ENCODE measurements around the gene HNRNPUL1. TPM values are rescaled to one million over a fixed set of nuclear protein-coding genes. Genes with fewer than 3 reads are reported as not detected.

Gene HNRNPUL1
- total and polyA plus RNA-seq, 9 of the 15 experiments (the other 6 are each of a cell fraction or from before 2014, with no cell fraction given) = 7.3 to 211 (median 85.0) TPM

DNA sequence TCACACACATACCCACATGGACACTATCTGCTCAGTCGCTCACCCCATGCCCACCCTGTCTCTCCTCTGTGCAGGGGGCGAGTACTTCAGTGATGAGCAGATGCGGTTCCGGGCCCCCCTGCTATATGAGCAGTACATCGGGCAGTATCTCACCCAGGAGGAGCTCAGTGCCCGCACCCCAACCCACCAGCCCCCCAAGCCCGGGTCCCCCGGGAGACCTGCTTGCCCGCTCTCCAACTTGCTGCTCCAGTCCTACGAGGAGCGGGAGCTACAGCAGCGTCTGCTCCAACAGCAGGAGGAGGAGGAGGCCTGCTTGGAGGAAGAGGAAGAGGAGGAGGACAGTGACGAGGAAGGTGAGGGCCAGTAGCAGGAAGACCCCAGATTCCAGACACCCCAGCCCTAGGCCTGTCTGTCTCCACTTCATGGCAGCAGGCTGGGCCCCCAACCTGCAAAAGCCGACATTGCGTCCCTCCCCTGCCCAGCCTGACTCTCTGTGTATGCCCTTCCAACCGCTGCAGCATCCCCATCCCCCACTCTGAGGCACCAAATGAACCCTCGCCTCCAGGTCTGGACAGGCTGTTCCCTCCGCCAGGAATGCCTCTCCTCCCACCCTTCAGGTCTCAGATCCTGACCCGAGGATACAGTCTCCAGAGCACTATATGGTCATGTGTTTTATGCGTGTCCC lies 55.5 kb downstream of the HNRNPUL1 start:
- H3K27me3 ChIP-seq (ENCODE audit: control insufficient read depth in 2 of 2, insufficient read depth in 2 of 2, low read length in 2 of 2) = no peaks in the 10 kb centered on the region
- no peak overlapping the region for H2AFZ ChIP-seq (ENCODE audit: low read depth, low read length)
- peaks cover 33 to 43% of the 10 kb centered on the region in 2 experiments for H3K4me1 ChIP-seq (replicated peaks in 1 of 2; ENCODE audit: control insufficient read depth in 2 of 2, insufficient read depth in 2 of 2, low read length in 2 of 2)
- POLR2A ChIA-PET = interaction anchor here (0.7 to 1.0 kb wide), 2 partner anchors 9 to 15 kb away, joined by 3 read pairs; partner anchors contain the start of gene CCDC97
- no TSS peak for BruUV-seq (replicated peaks)
- in situ Hi-C loops (cut with MboI) (loop anchor here (25.0 kb wide), 1 partner anchor 243 kb away; no protein-coding TSS in a partner anchor), intact Hi-C loops (cut with micrococcal nuclease) (loop anchor here (5.0 to 10.0 kb wide), 2 partner anchors 118 to 245 kb away; partner anchors contain the start of gene DMAC2)
- no peaks in the 10 kb centered on the region; the same call in 1 of the 2 replicates for H3K9me3 ChIP-seq (replicated peaks; ENCODE audit: control insufficient read depth, insufficient read depth, low read depth, low read length)
- no peak overlapping the region for H3K4me3 ChIP-seq
- ATAC-seq = no peak
- WGBS (ENCODE audit: insufficient coverage, low coverage, missing lambda C conversion rate) = 89% methylated on average over 18 of the region's 20 CpGs
- peaks cover 81% of the 10 kb centered on the region for H3K36me3 ChIP-seq (ENCODE audit: control insufficient read depth, insufficient read depth, low read length)
- CTCF ChIA-PET (ENCODE audit: low intra/inter-chr PET ratio) = interaction anchor here (0.6 kb wide), 1 partner anchor 546 kb away, joined by 3 read pairs; no protein-coding TSS in a partner anchor
- H3K27ac ChIP-seq (ENCODE audit: extremely low read depth, low read depth, low read length) = no peak overlapping the region
- peak overlapping the region in 1 of 2 experiments; percentile 59; a peak in 2 of 4 replicates for H3K9ac ChIP-seq (ENCODE audit: insufficient read depth in 1 of 2, low read depth in 2 of 2, low read length in 2 of 2)
- peaks cover 24% of the 10 kb centered on the region; the same call in 2 of the 3 replicates for H3K79me2 ChIP-seq (ENCODE audit: control insufficient read depth, insufficient read depth, low read length)
- no peak for FAIRE-seq
- H3K4me2 ChIP-seq (ENCODE audit: insufficient read depth, low read length) = no peak overlapping the region
- H4K20me1 ChIP-seq (replicated peaks; ENCODE audit: control insufficient read depth, insufficient read depth, low read length) = peaks cover 6% of the 10 kb centered on the region; the same call in 1 of the 2 replicates
- H3K9me1 ChIP-seq (ENCODE audit: control insufficient read depth, insufficient read depth, low read length) = peaks cover 5% of the 10 kb centered on the region
- no peak for DNase-seq (ENCODE audit: extremely low read depth in 1 of 4, low spot score in 3 of 4)
- TF ChIP-seq SIRT6 (IDR thresholded peaks at IDR 0.05; ENCODE audit: low read depth, low read length) = peak; percentile 11
- 0 out of 2 replicates have a peak, but pooled peaks have one; percentile 19 for TF ChIP-seq POLR2A (conservative IDR thresholded peaks at IDR 0.05)
- no peak for TF ChIP-seq GATAD2B (IDR thresholded peaks at IDR 0.05; ENCODE audit: borderline replicate concordance)
- TF ChIP-seq SUPT5H (IDR thresholded peaks at IDR 0.05) = 0 out of 2 replicates have a peak, but pooled peaks have one; percentile 43
- TF ChIP-seq GTF2F1 (IDR thresholded peaks at IDR 0.05; ENCODE audit: low read depth, low read length) = no peak
- TF ChIP-seq ZNF785 (CRISPR knock-in tag; IDR thresholded peaks at IDR 0.05) = no peak
- TF ChIP-seq, protein P1, sequence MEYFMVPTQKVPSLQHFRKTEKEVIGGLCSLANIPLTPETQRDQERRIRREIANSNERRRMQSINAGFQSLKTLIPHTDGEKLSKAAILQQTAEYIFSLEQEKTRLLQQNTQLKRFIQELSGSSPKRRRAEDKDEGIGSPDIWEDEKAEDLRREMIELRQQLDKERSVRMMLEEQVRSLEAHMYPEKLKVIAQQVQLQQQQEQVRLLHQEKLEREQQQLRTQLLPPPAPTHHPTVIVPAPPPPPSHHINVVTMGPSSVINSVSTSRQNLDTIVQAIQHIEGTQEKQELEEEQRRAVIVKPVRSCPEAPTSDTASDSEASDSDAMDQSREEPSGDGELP (CRISPR knock-in tag; IDR thresholded peaks at IDR 0.05; ENCODE audit: borderline replicate concordance) = 0 out of 2 replicates have a peak, but pooled peaks have one; percentile 10
- TF ChIP-seq, protein P2, sequence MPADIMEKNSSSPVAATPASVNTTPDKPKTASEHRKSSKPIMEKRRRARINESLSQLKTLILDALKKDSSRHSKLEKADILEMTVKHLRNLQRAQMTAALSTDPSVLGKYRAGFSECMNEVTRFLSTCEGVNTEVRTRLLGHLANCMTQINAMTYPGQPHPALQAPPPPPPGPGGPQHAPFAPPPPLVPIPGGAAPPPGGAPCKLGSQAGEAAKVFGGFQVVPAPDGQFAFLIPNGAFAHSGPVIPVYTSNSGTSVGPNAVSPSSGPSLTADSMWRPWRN (IDR thresholded peaks at IDR 0.05; ENCODE audit: low read depth) = no peak
- no peak for TF ChIP-seq PHF21A (IDR thresholded peaks at IDR 0.05; ENCODE audit: borderline replicate concordance, low read depth)
- TF ChIP-seq TCF3 (CRISPR knock-in tag; IDR thresholded peaks at IDR 0.05) = no peak
- TF ChIP-seq, protein P3, sequence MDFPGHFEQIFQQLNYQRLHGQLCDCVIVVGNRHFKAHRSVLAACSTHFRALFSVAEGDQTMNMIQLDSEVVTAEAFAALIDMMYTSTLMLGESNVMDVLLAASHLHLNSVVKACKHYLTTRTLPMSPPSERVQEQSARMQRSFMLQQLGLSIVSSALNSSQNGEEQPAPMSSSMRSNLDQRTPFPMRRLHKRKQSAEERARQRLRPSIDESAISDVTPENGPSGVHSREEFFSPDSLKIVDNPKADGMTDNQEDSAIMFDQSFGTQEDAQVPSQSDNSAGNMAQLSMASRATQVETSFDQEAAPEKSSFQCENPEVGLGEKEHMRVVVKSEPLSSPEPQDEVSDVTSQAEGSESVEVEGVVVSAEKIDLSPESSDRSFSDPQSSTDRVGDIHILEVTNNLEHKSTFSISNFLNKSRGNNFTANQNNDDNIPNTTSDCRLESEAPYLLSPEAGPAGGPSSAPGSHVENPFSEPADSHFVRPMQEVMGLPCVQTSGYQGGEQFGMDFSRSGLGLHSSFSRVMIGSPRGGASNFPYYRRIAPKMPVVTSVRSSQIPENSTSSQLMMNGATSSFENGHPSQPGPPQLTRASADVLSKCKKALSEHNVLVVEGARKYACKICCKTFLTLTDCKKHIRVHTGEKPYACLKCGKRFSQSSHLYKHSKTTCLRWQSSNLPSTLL (IDR thresholded peaks at IDR 0.05) = no peak
- TF ChIP-seq CHD4 (IDR thresholded peaks at IDR 0.05; ENCODE audit: insufficient read depth, insufficient replicate concordance, low read depth, low read length, poor library complexity, severe bottlenecking) = no peak
- TF ChIP-seq POLR2G (IDR thresholded peaks at IDR 0.05; ENCODE audit: low read depth, low read length) = peak; percentile 52
- TF ChIP-seq ZNF551 (CRISPR knock-in tag; IDR thresholded peaks at IDR 0.05) = no peak
- TF ChIP-seq MYC (IDR thresholded peaks at IDR 0.05; ENCODE audit: low read depth, low read length) = no peak
- no peak for TF ChIP-seq MYC (CRISPR knock-in tag; IDR thresholded peaks at IDR 0.05; ENCODE audit: borderline replicate concordance, low read depth)
- no peak for TF ChIP-seq SP1 (CRISPR knock-in tag; IDR thresholded peaks at IDR 0.05)
- TF ChIP-seq ARHGAP35 (IDR thresholded peaks at IDR 0.05; ENCODE audit: partially characterized antibody) = no peak
- TF ChIP-seq IFI16 (CRISPR knock-in tag; IDR thresholded peaks at IDR 0.05) = no peak

Data from K562 (cell line).